Suppressor macrophage treated with lipopolysaccharide for 1 hour (primary cell): ENCODE results near the gene OR4F16.
"Not testable (repeated sequence)": the region's sequence is repeated elsewhere in the genome, so short reads cannot be mapped to it uniquely, and the experiment has no call there.

Source experiments
- DNase-seq, 3 donors: peaks; one replicate each; pipeline ENCODE4 v3.0.0-alpha.2; 2020 to 2022

Gene OR4F16

GRCh38 chr1:686554-686953 is at the start of gene OR4F16:
TSS of gene OR4F16 (minus strand) at chr1:686654. CDS start at chr1:686654, 0 bp downstream.
- DNase-seq = not testable (repeated sequence)

GRCh38 chr1:733649-734048 is 47.2 kb upstream of the OR4F16 start:
- not testable (repeated sequence) for DNase-seq

- DNase-seq = not testable (repeated sequence)
Measured at GRCh38 chr1:727040-727439, 40.6 kb upstream of the OR4F16 start.
